SJSA1 (cell line): Measurements from ENCODE around the gene AGK. TPM values are rescaled to one million over a fixed set of nuclear protein-coding genes. Genes with fewer than 3 reads are reported as not detected.
"Not testable (repeated sequence)": the region's sequence is repeated elsewhere in the genome, so short reads cannot be mapped to it uniquely, and the experiment has no call there.

ENCODE experiments used
- DNase-seq, 2 experiments: peaks; one replicate each; pipeline ENCODE4 v3.0.0-alpha.2; 2015 to 2020; ENCODE audit warnings: low spot score in 2 of 2, low read depth in 1 of 2
- H3K27ac ChIP-seq: fragments of 250-450 bp; sonication (Bioruptor Pico); 2 replicates; pipeline ENCODE4 v1.5.1; 2020; ENCODE audit warnings: mild to moderate bottlenecking, moderate library complexity
- H3K27me3 ChIP-seq: fragments of 250-450 bp; sonication (Bioruptor Pico); replicated peaks from 2 replicates; pipeline ENCODE4 v1.5.1; 2020; ENCODE audit warnings: mild to moderate bottlenecking, moderate library complexity
- H3K36me3 ChIP-seq: fragments of 250-450 bp; sonication (Bioruptor Pico); 2 replicates; pipeline ENCODE4 v1.5.1; 2020; ENCODE audit warnings: mild to moderate bottlenecking
- H3K4me1 ChIP-seq: fragments of 250-450 bp; sonication (Bioruptor Pico); replicated peaks from 2 replicates; pipeline ENCODE4 v1.6.1; 2021; ENCODE audit warnings: mild to moderate bottlenecking
- H3K4me3 ChIP-seq: fragments of 250-450 bp; sonication (Bioruptor Pico); 2 replicates; pipeline ENCODE4 v1.5.1; 2020; ENCODE audit warnings: mild to moderate bottlenecking
- H3K9me3 ChIP-seq: fragments of 250-450 bp; sonication (Bioruptor Pico); replicated peaks from 2 replicates; pipeline ENCODE4 v1.5.1; 2020; ENCODE audit warnings: mild to moderate bottlenecking
- total RNA-seq: library from RNA; depleted of rRNA; stranded (reverse); fragments of >200 nt; shearing (Covaris generic); gene quantifications from 2 replicates; pipeline ENCODE4 v1.2.3, GENCODE V29; 2014

The AGK gene
- total RNA-seq, 1 experiment from 2014 or later, result 54.2 TPM

DNA sequence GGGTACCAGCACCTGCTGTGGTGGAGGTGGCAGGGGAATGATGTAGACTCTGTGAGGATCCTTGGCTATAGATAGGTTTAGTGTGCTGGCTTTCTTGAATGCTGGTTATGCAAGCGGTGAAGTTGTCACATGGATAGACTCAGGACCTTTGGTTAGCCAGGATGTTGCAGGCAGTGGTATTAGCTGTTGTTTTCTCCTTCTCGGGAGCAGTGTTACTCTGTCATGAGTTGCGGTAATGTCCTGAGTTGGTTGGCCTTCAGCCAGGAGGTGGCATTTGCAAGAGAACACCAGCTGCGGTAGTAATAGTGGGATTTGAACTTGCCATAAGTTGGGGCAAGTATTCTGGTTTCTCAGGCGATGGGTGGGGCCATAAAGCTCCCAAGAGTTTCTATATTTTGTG lies 10.8 kb downstream of the AGK start:
- H3K9me3 ChIP-seq, result no peaks in the 10 kb centered on the region
- no peak overlapping the region for H3K4me3 ChIP-seq
- peaks cover 11% of the 10 kb centered on the region for H3K4me1 ChIP-seq
- peaks cover 75% of the 10 kb centered on the region for H3K36me3 ChIP-seq
- DNase-seq, result no peak
- no peaks in the 10 kb centered on the region for H3K27me3 ChIP-seq
- no peak overlapping the region for H3K27ac ChIP-seq

DNA sequence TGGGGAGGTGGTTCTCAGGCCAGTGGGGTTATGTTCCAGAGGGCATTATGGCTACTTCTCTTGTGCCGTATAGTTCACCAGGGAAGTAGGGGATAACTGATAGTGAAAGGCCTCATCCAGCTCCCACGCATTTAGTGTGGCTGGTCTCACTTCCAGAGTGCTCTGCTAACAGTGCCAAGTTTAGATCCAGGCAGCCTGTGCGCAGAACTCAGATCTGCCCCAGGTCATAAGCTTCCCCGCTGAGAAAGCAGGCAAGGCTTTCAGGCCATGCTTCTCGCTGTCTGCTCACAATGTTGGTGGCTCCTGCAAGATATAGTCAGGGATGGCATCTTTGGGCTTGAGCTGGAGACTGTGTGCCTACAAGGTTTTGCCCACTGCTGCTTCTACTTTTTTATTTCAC lies 11.3 kb downstream of the AGK start:
- Histone ChIP-seq H3K4me3 (no peak overlapping the region), H3K36me3 (peaks cover 73% of the 10 kb centered on the region), H3K27me3 (no peaks in the 10 kb centered on the region), H3K27ac (no peak overlapping the region), H3K9me3 (no peaks in the 10 kb centered on the region), H3K4me1 (peaks cover 8% of the 10 kb centered on the region)
- DNase-seq, result no peak

DNA sequence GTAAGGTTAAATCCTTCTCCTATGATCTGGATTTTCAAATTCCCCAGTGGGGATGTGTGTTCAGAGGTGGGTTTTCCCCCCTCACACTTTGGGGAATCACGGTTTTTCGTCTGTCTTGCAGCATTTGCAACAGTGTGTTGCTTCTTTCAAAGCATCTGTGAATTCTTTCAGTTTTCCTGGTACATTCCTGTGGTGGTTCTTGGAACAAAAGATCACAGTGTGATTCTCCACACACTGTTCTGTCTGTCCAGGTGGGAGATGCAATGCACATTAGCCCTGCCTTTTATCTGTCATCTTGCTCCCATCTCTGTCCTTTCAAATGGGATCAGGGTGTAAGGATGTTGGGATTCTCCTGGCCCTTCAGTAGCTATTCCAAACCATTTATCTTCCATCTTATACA lies 11.8 kb downstream of the AGK start:
- Histone ChIP-seq H3K4me1 (0 out of 2 replicates have a peak, but pooled peaks cover 5% of the 10 kb centered on the region), H3K36me3 (peaks cover 73% of the 10 kb centered on the region), H3K27ac (no peak overlapping the region), H3K9me3 (no peaks in the 10 kb centered on the region), H3K4me3 (no peak overlapping the region), H3K27me3 (no peaks in the 10 kb centered on the region)
- DNase-seq, result no peak

DNA sequence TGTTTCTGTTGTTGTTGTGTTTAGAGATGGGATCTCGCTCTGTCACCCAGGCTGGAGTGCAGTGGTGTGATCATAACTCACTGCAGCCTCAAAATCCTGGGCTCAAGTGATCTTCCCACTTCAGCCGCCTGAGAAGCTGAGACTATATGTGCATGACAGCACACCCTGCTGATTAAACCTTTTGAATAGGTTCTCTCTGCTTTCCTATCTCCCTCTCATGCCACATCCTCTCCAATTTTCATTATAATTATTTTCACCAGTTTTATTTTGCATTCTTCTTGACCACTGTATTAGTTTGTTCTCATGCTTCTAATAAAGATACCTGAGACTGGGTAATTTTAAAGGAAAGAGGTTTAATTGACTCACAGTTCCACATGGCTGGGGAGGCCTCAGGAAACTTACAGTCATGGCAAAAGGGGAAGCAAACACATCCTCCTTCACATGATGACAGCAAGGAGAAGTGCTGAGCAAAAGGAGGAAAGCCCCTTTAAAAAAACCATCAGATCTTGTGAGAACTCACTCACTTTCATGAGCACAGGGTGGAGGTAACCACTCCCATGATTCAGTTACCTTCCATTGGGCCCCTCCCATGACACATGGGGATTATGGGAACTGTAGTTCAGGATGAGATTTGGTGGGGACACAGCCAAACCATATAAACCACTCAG lies 12.9 kb downstream of the AGK start:
- DNase-seq, result no peak
- Histone ChIP-seq H3K4me1 (no peaks in the 10 kb centered on the region), H3K36me3 (peaks cover 67% of the 10 kb centered on the region), H3K4me3 (no peak overlapping the region), H3K27ac (no peak overlapping the region), H3K27me3 (no peaks in the 10 kb centered on the region), H3K9me3 (no peaks in the 10 kb centered on the region)

DNA sequence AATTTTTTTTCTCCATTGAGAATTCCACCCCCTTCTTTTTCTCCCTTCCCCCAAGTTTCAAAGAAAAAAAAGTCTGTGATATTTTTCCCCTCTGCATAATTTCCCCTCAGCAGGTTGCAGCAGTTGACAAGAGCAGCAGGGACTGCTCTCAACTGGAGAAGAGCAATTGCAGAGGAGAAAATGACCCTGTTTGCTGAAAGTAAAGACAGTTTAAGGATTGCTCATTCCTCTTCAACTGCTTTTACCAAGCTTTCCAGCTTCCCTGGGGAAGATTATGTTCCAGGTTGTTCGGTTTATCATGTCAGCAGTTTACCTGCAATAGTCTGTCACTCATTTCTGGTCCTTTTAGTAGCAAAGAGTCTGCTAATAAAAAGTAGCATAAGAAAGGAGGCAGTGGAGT lies 16.2 kb downstream of the AGK start:
- Histone ChIP-seq H3K9me3 (no peaks in the 10 kb centered on the region), H3K36me3 (peaks cover 66% of the 10 kb centered on the region), H3K4me1 (no peaks in the 10 kb centered on the region), H3K4me3 (no peak overlapping the region), H3K27me3 (no peaks in the 10 kb centered on the region), H3K27ac (no peak overlapping the region)
- DNase-seq, result no peak

DNA sequence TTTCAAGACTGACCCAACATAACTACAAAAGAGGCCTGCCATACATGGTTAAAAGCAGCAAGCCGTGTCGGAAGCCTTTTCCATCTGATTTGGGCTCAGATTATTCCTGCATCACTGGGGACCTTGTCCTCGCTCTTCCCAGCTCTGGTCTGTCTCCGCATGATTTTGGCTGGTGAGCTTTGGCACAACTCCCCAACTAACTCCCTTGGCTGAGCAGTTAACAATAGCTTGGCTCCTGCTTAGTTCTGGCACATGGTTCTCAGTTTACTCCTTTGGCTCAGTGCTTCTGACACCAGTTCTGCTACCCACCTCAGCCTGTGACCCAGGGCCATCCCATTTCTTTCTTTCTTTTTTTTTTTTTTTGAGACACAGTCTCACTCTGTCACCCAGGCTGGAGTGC lies 17.0 kb downstream of the AGK start:
- H3K4me3 ChIP-seq, result no peak overlapping the region
- H3K27ac ChIP-seq, result no peak overlapping the region
- H3K36me3 ChIP-seq, result peaks cover 62% of the 10 kb centered on the region
- no peaks in the 10 kb centered on the region for H3K4me1 ChIP-seq
- no peak for DNase-seq
- H3K27me3 ChIP-seq, result no peaks in the 10 kb centered on the region
- no peaks in the 10 kb centered on the region for H3K9me3 ChIP-seq

DNA sequence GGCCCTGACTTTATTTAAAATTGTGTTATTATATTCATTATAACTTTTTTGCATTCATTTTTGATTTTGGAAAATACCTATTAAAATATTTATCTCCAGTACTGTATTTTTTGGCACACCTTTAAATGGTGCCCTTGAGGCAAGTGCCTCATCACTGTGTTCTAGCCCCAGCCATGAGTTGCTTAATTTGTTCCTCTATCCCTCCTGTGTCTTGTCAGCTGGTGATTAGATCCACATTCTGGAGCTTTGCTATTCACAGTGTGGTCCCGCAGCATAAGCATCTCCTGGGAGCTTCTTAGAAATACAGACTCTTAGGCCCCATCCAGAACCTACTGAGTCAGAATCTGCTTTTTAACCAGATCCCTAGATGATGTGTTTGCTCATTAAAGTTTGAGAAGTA lies 19.8 kb downstream of the AGK start:
- H3K27ac ChIP-seq, result no peak overlapping the region

DNA sequence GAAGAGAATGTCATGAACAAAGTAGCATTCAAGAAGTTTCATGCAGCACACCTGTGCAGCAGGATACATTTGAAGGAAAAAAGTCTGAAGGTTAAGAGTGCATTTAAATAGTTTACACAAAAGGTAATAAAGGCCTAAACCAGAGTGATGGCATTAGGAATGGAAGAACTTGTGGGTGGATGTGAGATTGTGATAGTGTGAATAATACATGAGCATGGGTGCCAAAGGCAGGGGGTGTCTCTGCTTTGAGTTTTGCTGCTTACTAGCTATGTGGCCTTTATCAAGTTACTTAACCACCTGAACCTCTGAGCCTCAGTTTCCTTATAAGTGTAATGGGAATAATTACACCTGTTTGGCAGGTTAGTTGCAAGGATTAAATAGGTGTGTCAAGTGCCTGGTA lies 21.0 kb downstream of the AGK start:
- no peak for DNase-seq
- Histone ChIP-seq H3K27me3 (no peaks in the 10 kb centered on the region), H3K9me3 (peaks cover 7% of the 10 kb centered on the region; the same call in 1 of the 2 replicates), H3K4me1 (no peaks in the 10 kb centered on the region), H3K4me3 (no peak overlapping the region), H3K36me3 (peaks cover 60% of the 10 kb centered on the region), H3K27ac (no peak overlapping the region)

More for the DNA sequence above, 19.8 kb downstream of the AGK start:
- Histone ChIP-seq H3K27me3 (no peaks in the 10 kb centered on the region), H3K4me1 (no peaks in the 10 kb centered on the region), H3K9me3 (peaks cover 4% of the 10 kb centered on the region; the same call in 1 of the 2 replicates), H3K4me3 (no peak overlapping the region), H3K36me3 (peaks cover 63% of the 10 kb centered on the region)
- no peak for DNase-seq

DNA sequence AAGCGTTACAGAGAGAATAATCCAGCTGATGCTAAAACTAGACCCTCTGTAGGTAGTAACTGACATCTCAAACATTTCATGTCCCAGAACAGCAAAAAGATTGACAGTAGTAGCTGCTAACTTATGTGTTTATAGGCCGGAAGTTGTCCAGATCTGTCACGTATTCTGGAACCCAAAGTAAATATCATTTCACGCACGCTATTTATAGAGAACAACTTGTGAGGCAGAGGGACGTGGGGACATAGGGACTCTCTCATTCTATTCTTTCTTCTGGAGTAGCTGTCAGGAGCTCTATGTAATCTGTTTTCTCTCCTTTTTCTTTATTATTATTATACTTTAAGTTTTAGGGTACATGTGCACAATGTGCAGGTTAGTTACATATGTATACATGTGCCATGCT lies 22.3 kb downstream of the AGK start:
- Histone ChIP-seq H3K27me3 (no peaks in the 10 kb centered on the region), H3K36me3 (peaks cover 57% of the 10 kb centered on the region), H3K4me1 (no peaks in the 10 kb centered on the region), H3K27ac (no peak overlapping the region), H3K4me3 (no peak overlapping the region), H3K9me3 (peaks cover 7% of the 10 kb centered on the region; the same call in 1 of the 2 replicates)
- DNase-seq, result no peak

DNA sequence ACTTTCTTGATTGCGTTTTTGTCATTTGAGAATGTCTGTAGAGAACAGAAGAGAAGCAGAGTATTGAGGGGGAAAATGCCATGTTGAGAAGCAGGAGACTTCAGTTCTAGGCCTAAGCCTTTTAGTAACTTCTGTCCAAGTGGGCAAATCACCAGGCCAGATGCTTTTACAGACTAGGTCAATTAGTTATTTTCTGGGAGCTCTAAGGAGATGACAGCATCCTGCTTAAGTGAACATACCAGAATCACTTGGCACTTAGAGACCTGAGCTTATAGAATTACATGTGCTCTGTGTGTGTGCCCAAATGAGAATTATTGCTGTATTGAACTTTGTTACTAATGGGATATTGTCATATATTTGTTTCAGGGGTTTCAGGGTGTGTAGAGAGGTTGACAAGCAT lies 24.0 kb downstream of the AGK start:
- no peaks in the 10 kb centered on the region for H3K27me3 ChIP-seq
- no peaks in the 10 kb centered on the region for H3K4me1 ChIP-seq
- H3K4me3 ChIP-seq, result no peak overlapping the region
- H3K27ac ChIP-seq, result no peak overlapping the region
- H3K36me3 ChIP-seq, result peaks cover 47% of the 10 kb centered on the region
- DNase-seq, result no peak
- peaks cover 7% of the 10 kb centered on the region; the same call in 1 of the 2 replicates for H3K9me3 ChIP-seq

DNA sequence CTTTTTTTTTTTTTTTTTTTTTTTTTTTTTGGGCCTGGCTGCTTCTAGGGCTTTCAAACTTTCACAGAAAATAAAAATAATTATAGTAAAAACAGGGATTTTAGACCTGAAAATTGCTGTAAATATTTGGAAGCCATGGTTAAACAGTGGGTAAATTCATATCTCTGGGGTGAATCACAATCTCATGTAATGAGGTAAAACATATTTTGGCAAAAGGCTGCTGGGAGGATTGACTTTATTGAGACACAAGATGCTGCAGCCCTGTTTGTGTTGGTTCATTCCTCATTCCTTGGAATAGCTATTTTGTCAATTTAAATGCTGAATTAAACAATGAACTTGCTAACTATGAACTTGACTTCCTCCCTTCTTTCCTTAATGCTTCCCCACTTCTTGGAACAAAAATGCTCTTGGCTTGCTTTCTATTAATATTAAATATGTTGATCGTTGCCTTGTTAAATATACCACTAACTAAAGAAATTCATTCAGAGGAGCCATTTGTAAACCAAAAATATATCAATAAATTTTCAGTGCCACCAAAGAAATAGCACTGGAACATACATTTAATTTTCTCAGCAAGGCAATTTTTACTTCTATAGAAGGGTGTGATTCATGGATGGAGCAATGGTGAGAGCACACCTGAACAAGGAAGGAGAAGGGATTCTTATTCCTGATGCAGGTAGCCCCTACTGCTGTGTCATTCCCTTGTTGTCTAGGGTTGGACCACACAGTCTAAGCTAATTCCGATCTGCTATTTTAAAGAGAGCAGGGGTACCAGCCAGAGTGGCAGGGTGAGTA lies 24.6 kb downstream of the AGK start:
- Histone ChIP-seq H3K27me3 (no peaks in the 10 kb centered on the region), H3K27ac (no peak overlapping the region), H3K36me3 (peaks cover 47% of the 10 kb centered on the region), H3K4me3 (no peak overlapping the region), H3K4me1 (no peaks in the 10 kb centered on the region), H3K9me3 (peaks cover 7% of the 10 kb centered on the region; the same call in 1 of the 2 replicates)
- no peak for DNase-seq

DNA sequence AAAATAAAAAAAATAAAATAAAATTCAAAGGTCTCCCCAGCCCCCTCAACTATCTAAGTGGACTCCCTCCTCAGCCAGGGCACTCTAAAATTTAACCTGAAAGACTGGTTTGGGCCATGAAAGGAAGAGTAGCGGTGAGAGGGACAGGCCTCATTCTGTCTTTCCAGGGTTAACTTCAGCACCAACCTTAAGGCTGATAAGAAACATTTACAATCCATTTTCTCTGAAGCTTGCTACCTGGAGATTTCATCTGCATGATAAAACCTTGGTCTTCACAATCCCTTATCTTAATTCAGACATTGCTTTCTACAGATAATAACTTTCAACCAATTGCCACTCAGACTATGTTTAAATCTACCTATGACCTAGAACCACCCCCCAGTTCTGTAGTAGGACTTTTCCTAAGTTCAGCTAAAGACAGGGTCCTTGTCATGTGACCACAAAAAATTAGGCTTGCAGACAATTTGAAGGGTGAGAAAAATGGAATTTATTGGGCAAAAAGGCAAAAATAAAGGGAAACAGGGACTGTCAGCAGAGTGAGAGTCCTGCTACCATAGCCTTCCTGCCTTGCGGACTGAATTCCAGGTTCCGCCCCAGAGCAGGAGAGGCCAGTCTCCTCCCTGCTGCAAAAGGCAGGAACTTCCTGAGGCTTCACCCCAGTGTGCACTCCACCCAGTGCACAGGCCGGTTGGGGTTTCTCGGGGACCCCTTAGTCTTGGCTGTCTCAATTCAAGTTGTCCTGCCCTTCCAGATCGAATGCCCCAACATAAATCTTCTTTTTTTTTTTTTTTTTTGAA lies 26.0 kb downstream of the AGK start:
- no peak for DNase-seq

DNA sequence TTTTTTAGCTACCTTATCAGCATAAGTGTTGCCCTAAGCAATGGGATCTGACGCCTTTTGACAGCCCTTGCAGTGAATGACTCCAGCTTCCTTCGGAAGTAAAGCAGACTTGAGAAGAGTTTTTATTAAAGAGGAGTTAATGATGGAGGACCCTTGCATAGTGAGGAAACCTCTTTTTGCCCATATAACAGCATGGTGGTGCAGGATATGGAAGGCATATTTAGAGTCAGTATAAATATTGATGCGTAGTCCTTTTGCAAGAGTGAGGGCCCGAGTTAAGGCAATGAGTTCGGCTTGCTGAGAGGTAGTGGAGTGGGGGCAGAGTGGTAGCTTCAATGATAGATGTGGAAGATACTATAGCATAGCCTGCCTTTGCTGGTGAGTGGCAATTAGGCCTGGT lies 28.7 kb downstream of the AGK start:
- DNase-seq, H3K9me3 ChIP-seq, H3K27ac ChIP-seq, H3K4me3 ChIP-seq, H3K4me1 ChIP-seq, H3K27me3 ChIP-seq: not testable (repeated sequence)
- peaks cover 25% of the 10 kb centered on the region for H3K36me3 ChIP-seq

More for the DNA sequence above, 26.0 kb downstream of the AGK start:
- H3K36me3 ChIP-seq, result peaks cover 38% of the 10 kb centered on the region
- no peak overlapping the region for H3K27ac ChIP-seq
- H3K4me3 ChIP-seq, result no peak overlapping the region
- no peaks in the 10 kb centered on the region for H3K4me1 ChIP-seq
- no peaks in the 10 kb centered on the region for H3K27me3 ChIP-seq
- peaks cover 7% of the 10 kb centered on the region; the same call in 1 of the 2 replicates for H3K9me3 ChIP-seq

DNA sequence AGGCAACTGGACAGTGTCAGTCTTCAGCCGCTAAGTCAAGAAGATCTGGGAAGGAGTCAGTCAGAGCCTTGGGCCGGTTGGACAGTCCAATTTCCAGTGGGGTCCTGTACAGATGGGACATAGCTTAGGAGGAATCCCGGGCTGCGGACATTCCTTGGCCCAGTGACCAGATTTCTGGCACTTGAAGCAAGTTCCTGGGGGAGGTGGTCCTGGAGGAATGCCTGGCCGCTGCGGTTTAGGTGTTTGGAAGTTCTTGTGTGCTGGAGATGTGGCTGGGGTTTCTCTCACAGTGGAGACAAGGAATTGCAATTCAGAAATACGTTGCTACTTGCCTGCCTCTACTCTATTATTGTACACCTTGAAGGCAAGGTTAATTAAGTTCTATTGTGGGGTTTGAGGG lies 30.9 kb downstream of the AGK start:
- not testable (repeated sequence) for H3K27ac ChIP-seq, H3K4me3 ChIP-seq, H3K27me3 ChIP-seq, H3K9me3 ChIP-seq, DNase-seq
- peaks cover 15% of the 10 kb centered on the region for H3K36me3 ChIP-seq
- H3K4me1 ChIP-seq, result peaks cover 27% of the 10 kb centered on the region
